ENCODE results near the gene CFAP99. TPM values are rescaled to one million over a fixed set of nuclear protein-coding genes. Genes with fewer than 3 reads are reported as not detected.
"Not testable (repeated sequence)": the region's sequence is repeated elsewhere in the genome, so short reads cannot be mapped to it uniquely, and the experiment has no call there.

The CFAP99 gene
- total and polyA plus RNA-seq, 9 of the 15 experiments (the other 6 are each of a cell fraction or from before 2014, with no cell fraction given): 0.07 to 0.18 (median 0.09) TPM; not detected in 6

DNA sequence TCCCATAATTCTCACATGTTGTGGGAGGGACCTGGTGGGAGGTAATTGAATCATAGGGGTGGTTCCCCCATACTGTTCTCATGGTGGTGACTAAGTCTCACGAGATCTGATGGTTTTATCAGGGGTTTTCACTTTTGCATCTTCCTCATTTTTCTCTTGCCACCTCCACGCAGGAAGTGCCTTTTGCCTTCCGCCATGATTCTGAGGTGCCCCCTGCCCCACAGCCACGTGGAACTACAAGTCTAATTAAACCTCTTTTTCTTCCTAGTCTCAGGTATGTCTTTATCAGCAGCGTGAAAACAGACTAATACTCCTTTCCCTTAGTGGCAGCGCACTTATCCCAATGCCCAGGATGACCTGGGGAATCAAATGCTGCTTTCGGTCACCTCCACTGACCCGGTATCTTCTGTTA is 35.5 kb upstream of the CFAP99 start:
- intact Hi-C loops (cut with micrococcal nuclease): loop anchor here (5.0 kb wide), 1 partner anchor 34 kb away; the partner anchor contains the start of genes CFAP99 and ZFYVE28
- WGBS (ENCODE audit: insufficient coverage, low coverage, missing lambda C conversion rate): 46% methylated on average over 8 of the region's 8 CpGs
- Histone ChIP-seq H3K4me1 (replicated peaks in 1 of 2; ENCODE audit: control insufficient read depth in 2 of 2, insufficient read depth in 2 of 2, low read length in 2 of 2) (peaks cover 35 to 52% of the 10 kb centered on the region in 2 experiments), H3K9ac (ENCODE audit: insufficient read depth in 1 of 2, low read depth in 2 of 2, low read length in 2 of 2) (peak overlapping the region in 1 of 2 experiments; percentile 60; a peak in 3 of 4 replicates), H3K27ac (ENCODE audit: extremely low read depth, low read depth, low read length) (peak overlapping the region; percentile 77; the same call in 2 of the 3 replicates), H3K4me2 (ENCODE audit: insufficient read depth, low read length) (peak overlapping the region; percentile 67), H2AFZ (ENCODE audit: low read depth, low read length) (peak overlapping the region; percentile 34), H3K79me2 (ENCODE audit: control insufficient read depth, insufficient read depth, low read length) (peaks cover 59% of the 10 kb centered on the region)
- BruUV-seq (replicated peaks); H3K4me3 ChIP-seq; POLR2A ChIA-PET; H3K36me3 ChIP-seq (ENCODE audit: control insufficient read depth, insufficient read depth, low read length); FAIRE-seq; in situ Hi-C loops (cut with MboI); CTCF ChIA-PET (ENCODE audit: low intra/inter-chr PET ratio); H3K27me3 ChIP-seq (ENCODE audit: control insufficient read depth in 2 of 2, insufficient read depth in 2 of 2, low read length in 2 of 2); H4K20me1 ChIP-seq (replicated peaks; ENCODE audit: control insufficient read depth, insufficient read depth, low read length); H3K9me1 ChIP-seq (ENCODE audit: control insufficient read depth, insufficient read depth, low read length); H3K9me3 ChIP-seq (replicated peaks; ENCODE audit: control insufficient read depth, insufficient read depth, low read depth, low read length): not testable (repeated sequence)
- ATAC-seq (peak; percentile 48), DNase-seq (ENCODE audit: extremely low read depth in 1 of 4, low spot score in 3 of 4) (peak in 1 of 4 experiments; percentile 59)
- TF ChIP-seq, protein P1, sequence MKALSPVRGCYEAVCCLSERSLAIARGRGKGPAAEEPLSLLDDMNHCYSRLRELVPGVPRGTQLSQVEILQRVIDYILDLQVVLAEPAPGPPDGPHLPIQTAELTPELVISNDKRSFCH (CRISPR knock-in tag; IDR thresholded peaks at IDR 0.05): not testable (repeated sequence)
- TF ChIP-seq, protein P1 (tag; IDR thresholded peaks at IDR 0.05): peak; percentile 86
- TF ChIP-seq, protein P2, sequence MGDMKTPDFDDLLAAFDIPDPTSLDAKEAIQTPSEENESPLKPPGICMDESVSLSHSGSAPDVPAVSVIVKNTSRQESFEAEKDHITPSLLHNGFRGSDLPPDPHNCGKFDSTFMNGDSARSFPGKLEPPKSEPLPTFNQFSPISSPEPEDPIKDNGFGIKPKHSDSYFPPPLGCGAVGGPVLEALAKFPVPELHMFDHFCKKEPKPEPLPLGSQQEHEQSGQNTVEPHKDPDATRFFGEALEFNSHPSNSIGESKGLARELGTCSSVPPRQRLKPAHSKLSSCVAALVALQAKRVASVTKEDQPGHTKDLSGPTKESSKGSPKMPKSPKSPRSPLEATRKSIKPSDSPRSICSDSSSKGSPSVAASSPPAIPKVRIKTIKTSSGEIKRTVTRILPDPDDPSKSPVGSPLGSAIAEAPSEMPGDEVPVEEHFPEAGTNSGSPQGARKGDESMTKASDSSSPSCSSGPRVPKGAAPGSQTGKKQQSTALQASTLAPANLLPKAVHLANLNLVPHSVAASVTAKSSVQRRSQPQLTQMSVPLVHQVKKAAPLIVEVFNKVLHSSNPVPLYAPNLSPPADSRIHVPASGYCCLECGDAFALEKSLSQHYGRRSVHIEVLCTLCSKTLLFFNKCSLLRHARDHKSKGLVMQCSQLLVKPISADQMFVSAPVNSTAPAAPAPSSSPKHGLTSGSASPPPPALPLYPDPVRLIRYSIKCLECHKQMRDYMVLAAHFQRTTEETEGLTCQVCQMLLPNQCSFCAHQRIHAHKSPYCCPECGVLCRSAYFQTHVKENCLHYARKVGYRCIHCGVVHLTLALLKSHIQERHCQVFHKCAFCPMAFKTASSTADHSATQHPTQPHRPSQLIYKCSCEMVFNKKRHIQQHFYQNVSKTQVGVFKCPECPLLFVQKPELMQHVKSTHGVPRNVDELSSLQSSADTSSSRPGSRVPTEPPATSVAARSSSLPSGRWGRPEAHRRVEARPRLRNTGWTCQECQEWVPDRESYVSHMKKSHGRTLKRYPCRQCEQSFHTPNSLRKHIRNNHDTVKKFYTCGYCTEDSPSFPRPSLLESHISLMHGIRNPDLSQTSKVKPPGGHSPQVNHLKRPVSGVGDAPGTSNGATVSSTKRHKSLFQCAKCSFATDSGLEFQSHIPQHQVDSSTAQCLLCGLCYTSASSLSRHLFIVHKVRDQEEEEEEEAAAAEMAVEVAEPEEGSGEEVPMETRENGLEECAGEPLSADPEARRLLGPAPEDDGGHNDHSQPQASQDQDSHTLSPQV (IDR thresholded peaks at IDR 0.05): peak; percentile 78
- TF ChIP-seq, protein P3, sequence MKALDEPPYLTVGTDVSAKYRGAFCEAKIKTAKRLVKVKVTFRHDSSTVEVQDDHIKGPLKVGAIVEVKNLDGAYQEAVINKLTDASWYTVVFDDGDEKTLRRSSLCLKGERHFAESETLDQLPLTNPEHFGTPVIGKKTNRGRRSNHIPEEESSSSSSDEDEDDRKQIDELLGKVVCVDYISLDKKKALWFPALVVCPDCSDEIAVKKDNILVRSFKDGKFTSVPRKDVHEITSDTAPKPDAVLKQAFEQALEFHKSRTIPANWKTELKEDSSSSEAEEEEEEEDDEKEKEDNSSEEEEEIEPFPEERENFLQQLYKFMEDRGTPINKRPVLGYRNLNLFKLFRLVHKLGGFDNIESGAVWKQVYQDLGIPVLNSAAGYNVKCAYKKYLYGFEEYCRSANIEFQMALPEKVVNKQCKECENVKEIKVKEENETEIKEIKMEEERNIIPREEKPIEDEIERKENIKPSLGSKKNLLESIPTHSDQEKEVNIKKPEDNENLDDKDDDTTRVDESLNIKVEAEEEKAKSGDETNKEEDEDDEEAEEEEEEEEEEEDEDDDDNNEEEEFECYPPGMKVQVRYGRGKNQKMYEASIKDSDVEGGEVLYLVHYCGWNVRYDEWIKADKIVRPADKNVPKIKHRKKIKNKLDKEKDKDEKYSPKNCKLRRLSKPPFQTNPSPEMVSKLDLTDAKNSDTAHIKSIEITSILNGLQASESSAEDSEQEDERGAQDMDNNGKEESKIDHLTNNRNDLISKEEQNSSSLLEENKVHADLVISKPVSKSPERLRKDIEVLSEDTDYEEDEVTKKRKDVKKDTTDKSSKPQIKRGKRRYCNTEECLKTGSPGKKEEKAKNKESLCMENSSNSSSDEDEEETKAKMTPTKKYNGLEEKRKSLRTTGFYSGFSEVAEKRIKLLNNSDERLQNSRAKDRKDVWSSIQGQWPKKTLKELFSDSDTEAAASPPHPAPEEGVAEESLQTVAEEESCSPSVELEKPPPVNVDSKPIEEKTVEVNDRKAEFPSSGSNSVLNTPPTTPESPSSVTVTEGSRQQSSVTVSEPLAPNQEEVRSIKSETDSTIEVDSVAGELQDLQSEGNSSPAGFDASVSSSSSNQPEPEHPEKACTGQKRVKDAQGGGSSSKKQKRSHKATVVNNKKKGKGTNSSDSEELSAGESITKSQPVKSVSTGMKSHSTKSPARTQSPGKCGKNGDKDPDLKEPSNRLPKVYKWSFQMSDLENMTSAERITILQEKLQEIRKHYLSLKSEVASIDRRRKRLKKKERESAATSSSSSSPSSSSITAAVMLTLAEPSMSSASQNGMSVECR (CRISPR knock-in tag; IDR thresholded peaks at IDR 0.05): peak; percentile 53; the same call in 1 of the 2 replicates
- TF ChIP-seq, protein P4, sequence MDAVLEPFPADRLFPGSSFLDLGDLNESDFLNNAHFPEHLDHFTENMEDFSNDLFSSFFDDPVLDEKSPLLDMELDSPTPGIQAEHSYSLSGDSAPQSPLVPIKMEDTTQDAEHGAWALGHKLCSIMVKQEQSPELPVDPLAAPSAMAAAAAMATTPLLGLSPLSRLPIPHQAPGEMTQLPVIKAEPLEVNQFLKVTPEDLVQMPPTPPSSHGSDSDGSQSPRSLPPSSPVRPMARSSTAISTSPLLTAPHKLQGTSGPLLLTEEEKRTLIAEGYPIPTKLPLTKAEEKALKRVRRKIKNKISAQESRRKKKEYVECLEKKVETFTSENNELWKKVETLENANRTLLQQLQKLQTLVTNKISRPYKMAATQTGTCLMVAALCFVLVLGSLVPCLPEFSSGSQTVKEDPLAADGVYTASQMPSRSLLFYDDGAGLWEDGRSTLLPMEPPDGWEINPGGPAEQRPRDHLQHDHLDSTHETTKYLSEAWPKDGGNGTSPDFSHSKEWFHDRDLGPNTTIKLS (IDR thresholded peaks at IDR 0.05; ENCODE audit: borderline replicate concordance, low read depth): peak; percentile 56
- TF ChIP-seq ETV5 (CRISPR knock-in tag; IDR thresholded peaks at IDR 0.05; ENCODE audit: low read depth): peak; percentile 40; the same call in 1 of the 2 replicates
- peak; percentile 77 for TF ChIP-seq EP400 (IDR thresholded peaks at IDR 0.05)
- TF ChIP-seq SIN3A (IDR thresholded peaks at IDR 0.05; ENCODE audit: borderline replicate concordance in 2 of 2, control insufficient read depth in 1 of 2, low read depth in 2 of 2, low read length in 2 of 2): 0 out of 4 replicates have a peak, but pooled peaks of 1 of the 2 experiments have one; percentile 47

All from K562 (cell line).